Measurements from ENCODE around the gene TACSTD2. TPM values are rescaled to one million over a fixed set of nuclear protein-coding genes. Genes with fewer than 3 reads are reported as not detected.
"Not testable (repeated sequence)": the region's sequence is repeated elsewhere in the genome, so short reads cannot be mapped to it uniquely, and the experiment has no call there.

TACSTD2 gene, protein sequence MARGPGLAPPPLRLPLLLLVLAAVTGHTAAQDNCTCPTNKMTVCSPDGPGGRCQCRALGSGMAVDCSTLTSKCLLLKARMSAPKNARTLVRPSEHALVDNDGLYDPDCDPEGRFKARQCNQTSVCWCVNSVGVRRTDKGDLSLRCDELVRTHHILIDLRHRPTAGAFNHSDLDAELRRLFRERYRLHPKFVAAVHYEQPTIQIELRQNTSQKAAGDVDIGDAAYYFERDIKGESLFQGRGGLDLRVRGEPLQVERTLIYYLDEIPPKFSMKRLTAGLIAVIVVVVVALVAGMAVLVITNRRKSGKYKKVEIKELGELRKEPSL
- total RNA-seq: 100 to 1,000 TPM; 101 to 106 TPM

DNA sequence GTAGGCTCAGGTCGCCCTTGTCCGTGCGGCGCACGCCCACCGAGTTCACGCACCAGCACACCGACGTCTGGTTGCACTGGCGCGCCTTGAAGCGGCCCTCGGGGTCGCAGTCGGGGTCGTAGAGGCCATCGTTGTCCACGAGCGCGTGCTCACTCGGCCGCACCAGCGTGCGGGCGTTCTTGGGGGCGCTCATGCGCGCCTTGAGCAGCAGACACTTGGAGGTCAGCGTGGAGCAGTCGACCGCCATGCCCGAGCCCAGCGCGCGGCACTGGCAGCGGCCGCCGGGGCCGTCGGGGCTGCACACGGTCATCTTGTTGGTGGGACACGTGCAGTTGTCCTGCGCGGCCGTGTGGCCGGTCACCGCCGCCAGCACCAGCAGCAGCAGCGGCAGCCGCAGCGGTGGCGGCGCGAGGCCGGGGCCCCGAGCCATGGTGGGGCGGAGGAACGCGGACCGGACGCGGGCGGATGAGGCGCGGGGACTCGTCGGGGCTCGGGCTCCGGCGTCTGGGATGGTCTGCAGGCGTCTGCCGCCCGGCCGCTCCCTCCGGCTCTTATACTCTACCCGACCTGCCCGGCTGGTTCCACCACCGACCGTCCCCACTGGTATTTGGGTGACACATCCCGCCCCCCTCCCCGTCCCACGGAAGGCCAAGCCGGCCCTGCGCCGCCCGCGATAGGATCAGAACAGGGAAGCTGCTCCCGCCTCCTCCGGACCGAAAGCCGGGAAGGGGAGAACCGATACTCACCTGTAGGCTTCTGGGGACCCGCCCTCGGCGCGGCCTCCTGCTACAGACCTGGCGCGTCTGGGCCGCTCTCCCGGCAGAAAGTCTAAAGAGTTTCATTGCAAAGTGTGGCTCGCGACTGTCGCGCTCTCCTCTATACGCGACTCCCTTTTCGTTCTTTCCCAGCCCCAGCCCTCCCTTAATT, at the start of gene TACSTD2:
Gene TACSTD2 (minus strand): TSS at position 526 of the 927 bp plus-strand sequence. CDS start 96 bp downstream, at position 430.
- DNase-seq: peak; percentile 93 to 94 (median 93)
- Histone ChIP-seq H3K27ac (peak within 1 kb of the TSS; percentile 95 to 99 (median 98)), H3K4me3 (peak within 1 kb of the TSS; percentile 6 to 52), H3K27me3 (no peaks in the 10 kb centered on the region), H3K36me3 (replicated peaks in 1 of 2; ENCODE audit: insufficient read depth in 1 of 2, low read depth in 2 of 2) (no peaks in the 10 kb centered on the region), H3K4me1 (peaks cover 52% of the 10 kb centered on the region), H3K9me3 (no peaks in the 10 kb centered on the region)
- intact Hi-C loops (cut with DNase I): no loop called here
- peak; percentile 95 to 98 (median 98) for TF ChIP-seq POLR2A (IDR thresholded peaks at IDR 0.05)
- TF ChIP-seq, protein P1, sequence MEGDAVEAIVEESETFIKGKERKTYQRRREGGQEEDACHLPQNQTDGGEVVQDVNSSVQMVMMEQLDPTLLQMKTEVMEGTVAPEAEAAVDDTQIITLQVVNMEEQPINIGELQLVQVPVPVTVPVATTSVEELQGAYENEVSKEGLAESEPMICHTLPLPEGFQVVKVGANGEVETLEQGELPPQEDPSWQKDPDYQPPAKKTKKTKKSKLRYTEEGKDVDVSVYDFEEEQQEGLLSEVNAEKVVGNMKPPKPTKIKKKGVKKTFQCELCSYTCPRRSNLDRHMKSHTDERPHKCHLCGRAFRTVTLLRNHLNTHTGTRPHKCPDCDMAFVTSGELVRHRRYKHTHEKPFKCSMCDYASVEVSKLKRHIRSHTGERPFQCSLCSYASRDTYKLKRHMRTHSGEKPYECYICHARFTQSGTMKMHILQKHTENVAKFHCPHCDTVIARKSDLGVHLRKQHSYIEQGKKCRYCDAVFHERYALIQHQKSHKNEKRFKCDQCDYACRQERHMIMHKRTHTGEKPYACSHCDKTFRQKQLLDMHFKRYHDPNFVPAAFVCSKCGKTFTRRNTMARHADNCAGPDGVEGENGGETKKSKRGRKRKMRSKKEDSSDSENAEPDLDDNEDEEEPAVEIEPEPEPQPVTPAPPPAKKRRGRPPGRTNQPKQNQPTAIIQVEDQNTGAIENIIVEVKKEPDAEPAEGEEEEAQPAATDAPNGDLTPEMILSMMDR (IDR thresholded peaks at IDR 0.05): peak in 4 of 7 experiments; percentile 24 to 41 (median 38)
- 9% methylated on average over 15 to 97 of the region's 107 CpGs for WGBS, 2 donors
- peak; percentile 88 for ATAC-seq

DNA sequence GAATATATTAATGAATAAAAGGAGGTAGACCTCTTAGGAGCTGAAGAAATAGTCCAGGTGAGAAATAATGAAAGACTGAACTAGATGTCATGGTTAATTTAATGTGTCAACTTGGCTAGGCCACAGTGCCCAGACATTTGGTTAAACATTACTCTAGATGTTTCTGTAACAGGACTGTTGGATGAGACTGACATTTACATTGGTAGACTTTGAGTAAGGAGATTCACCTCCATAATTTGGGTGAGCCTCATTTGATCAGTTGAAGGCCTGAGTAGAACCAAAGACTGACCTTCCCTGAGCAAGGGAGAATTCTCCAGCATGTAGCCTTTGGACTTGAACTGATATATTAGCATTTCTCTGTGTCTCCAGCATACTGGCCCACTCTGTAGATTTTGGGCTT, 49.2 kb upstream of the TACSTD2 start:
- DNase-seq (no peak), ATAC-seq (no peak)
- Histone ChIP-seq H3K36me3 (replicated peaks in 1 of 2; ENCODE audit: insufficient read depth in 1 of 2, low read depth in 2 of 2) (no peaks in the 10 kb centered on the region), H3K9me3 (no peaks in the 10 kb centered on the region), H3K27me3 (no peaks in the 10 kb centered on the region), H3K27ac (no peak overlapping the region), H3K4me3 (no peak overlapping the region), H3K4me1 (no peaks in the 10 kb centered on the region)
- TF ChIP-seq, protein P1 (IDR thresholded peaks at IDR 0.05): no peak
- no peak for TF ChIP-seq POLR2A (IDR thresholded peaks at IDR 0.05)
- intact Hi-C loops (cut with DNase I): no loop called here

DNA sequence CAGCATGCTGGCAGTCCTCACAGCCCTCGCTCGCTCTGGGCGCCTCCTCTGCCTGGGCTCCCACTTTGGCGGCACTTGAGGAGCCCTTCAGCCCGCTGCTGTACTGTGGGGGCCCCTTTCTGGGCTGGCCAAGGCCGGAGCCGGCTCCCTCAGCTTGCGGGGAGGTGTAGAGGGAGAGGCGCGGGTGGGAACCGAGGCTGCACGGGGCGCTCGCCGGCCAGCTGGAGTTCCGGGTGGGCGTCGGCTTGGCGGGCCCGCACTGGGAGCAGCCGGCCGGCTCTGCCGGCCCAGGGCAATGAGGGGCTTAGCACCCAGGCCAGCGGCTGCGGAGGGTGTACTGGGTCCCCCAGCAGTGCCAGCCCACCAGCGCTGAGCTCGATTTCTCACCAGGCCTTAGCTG, 46.2 kb upstream of the TACSTD2 start:
- ATAC-seq; DNase-seq; intact Hi-C loops (cut with DNase I); H3K27me3 ChIP-seq; H3K36me3 ChIP-seq (replicated peaks in 1 of 2; ENCODE audit: insufficient read depth in 1 of 2, low read depth in 2 of 2); H3K27ac ChIP-seq; H3K9me3 ChIP-seq; H3K4me3 ChIP-seq: not testable (repeated sequence)
- H3K4me1 ChIP-seq: peaks cover 28% of the 10 kb centered on the region
- WGBS, 2 donors: 95 to 96% methylated on average over 7 to 18 of the region's 27 CpGs

DNA sequence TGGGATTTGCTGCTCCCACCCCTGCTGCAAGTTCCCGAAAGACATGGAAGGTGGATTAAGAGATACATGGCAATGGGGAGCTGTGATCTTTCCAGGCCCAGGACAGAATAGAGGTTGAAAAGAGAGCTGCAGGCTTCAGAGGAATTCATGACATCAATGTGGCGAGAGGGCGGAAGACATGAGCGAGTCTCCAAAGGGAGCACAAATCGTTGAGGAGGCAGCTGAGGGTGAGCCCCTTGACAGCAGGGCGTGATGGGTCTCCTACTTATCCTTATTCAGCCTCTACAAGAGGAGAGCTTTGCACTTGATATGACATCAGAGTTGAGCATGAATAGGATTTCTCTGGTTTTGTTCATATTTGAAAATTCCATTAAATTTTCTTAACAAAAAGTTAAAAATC, 45.5 kb upstream of the TACSTD2 start:
- no peak overlapping the region for H3K4me3 ChIP-seq
- 88 to 93% methylated on average over 6 of the region's 6 CpGs for WGBS, 2 donors
- TF ChIP-seq, protein P1 (IDR thresholded peaks at IDR 0.05): no peak
- no peak for TF ChIP-seq POLR2A (IDR thresholded peaks at IDR 0.05)
- H3K27ac ChIP-seq: no peak overlapping the region
- intact Hi-C loops (cut with DNase I): no loop called here
- H3K4me1 ChIP-seq: peaks cover 33% of the 10 kb centered on the region
- ATAC-seq (no peak), DNase-seq (no peak)
- no peaks in the 10 kb centered on the region for H3K9me3 ChIP-seq
- no peaks in the 10 kb centered on the region for H3K36me3 ChIP-seq (replicated peaks in 1 of 2; ENCODE audit: insufficient read depth in 1 of 2, low read depth in 2 of 2)
- H3K27me3 ChIP-seq: no peaks in the 10 kb centered on the region

DNA sequence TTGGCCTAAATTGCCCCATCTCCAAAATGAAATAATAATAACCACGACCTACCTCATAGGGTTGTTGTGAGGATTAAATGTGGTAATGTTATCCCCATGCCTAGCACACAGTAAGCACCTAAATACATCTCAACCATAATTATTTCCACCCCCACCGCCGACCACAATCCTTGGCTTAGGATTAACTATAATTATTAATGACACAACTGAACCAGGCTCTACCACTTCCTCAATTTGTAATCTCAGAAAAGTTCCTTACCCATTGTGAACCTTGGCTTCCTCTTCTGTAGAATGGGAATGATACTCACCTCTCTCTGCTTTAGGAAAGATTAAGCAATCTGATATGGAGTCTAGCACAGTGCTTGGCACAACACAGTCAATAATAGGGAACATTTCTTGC, 44.3 kb upstream of the TACSTD2 start:
- Histone ChIP-seq H3K4me1 (peaks cover 33% of the 10 kb centered on the region), H3K4me3 (no peak overlapping the region), H3K27ac (no peak overlapping the region), H3K36me3 (replicated peaks in 1 of 2; ENCODE audit: insufficient read depth in 1 of 2, low read depth in 2 of 2) (no peaks in the 10 kb centered on the region), H3K9me3 (no peaks in the 10 kb centered on the region), H3K27me3 (no peaks in the 10 kb centered on the region)
- DNase-seq (no peak), ATAC-seq (no peak)
- WGBS, 2 donors: 67 to 83% methylated on average over 3 of the region's 3 CpGs
- intact Hi-C loops (cut with DNase I): no loop called here
- TF ChIP-seq POLR2A (IDR thresholded peaks at IDR 0.05): no peak
